ENCODE measurements around the gene ZFP69B. TPM values are rescaled to one million over a fixed set of nuclear protein-coding genes. Genes with fewer than 3 reads are reported as not detected.

ZFP69B gene
- total RNA-seq, 1 donor from 2014 or later, result 10.7 TPM

GRCh38 chr1:40423951-40424618 is 26.2 kb upstream of the ZFP69B start:
- peaks cover 5% of the 10 kb centered on the region for H3K36me3 Mint-ChIP-seq (ENCODE audit: unreplicated experiment)
- H3K4me3 Mint-ChIP-seq (ENCODE audit: unreplicated experiment), result no peak overlapping the region
- H3K4me1 Mint-ChIP-seq (ENCODE audit: low read depth, unreplicated experiment), result no peaks in the 10 kb centered on the region
- no peaks in the 10 kb centered on the region for H3K9me3 Mint-ChIP-seq (ENCODE audit: unreplicated experiment)
- TF ChIP-seq CTCF (IDR thresholded peaks at IDR 0.05; ENCODE audit: partially characterized antibody, unreplicated experiment), result no peak
- H3K27ac Mint-ChIP-seq (ENCODE audit: unreplicated experiment), result no peak overlapping the region
- H3K27me3 Mint-ChIP-seq (ENCODE audit: unreplicated experiment), result peaks cover 1% of the 10 kb centered on the region
- DNase-seq, result no peak

- no peaks in the 10 kb centered on the region for H3K9me3 Mint-ChIP-seq (ENCODE audit: unreplicated experiment)
- no peak overlapping the region for H3K4me3 Mint-ChIP-seq (ENCODE audit: unreplicated experiment)
- TF ChIP-seq CTCF (IDR thresholded peaks at IDR 0.05; ENCODE audit: partially characterized antibody, unreplicated experiment), result no peak
- H3K27ac Mint-ChIP-seq (ENCODE audit: unreplicated experiment), result no peak overlapping the region
- DNase-seq, result no peak
- peaks cover 5% of the 10 kb centered on the region for H3K36me3 Mint-ChIP-seq (ENCODE audit: unreplicated experiment)
- H3K4me1 Mint-ChIP-seq (ENCODE audit: low read depth, unreplicated experiment), result no peaks in the 10 kb centered on the region
- H3K27me3 Mint-ChIP-seq (ENCODE audit: unreplicated experiment), result peaks cover 1% of the 10 kb centered on the region
Observed at GRCh38 chr1:40425198-40425597, 25.1 kb upstream of the ZFP69B start.

- Mint-ChIP-seq H3K36me3 (ENCODE audit: unreplicated experiment) (no peaks in the 10 kb centered on the region), H3K27me3 (ENCODE audit: unreplicated experiment) (no peaks in the 10 kb centered on the region), H3K9me3 (ENCODE audit: unreplicated experiment) (peaks cover 4% of the 10 kb centered on the region), H3K4me3 (ENCODE audit: unreplicated experiment) (no peak overlapping the region), H3K27ac (ENCODE audit: unreplicated experiment) (no peak overlapping the region), H3K4me1 (ENCODE audit: low read depth, unreplicated experiment) (no peaks in the 10 kb centered on the region)
- DNase-seq, result no peak
- TF ChIP-seq CTCF (IDR thresholded peaks at IDR 0.05; ENCODE audit: partially characterized antibody, unreplicated experiment), result no peak
Observed at GRCh38 chr1:40431385-40431784, 18.9 kb upstream of the ZFP69B start.

- Mint-ChIP-seq H3K36me3 (ENCODE audit: unreplicated experiment) (no peaks in the 10 kb centered on the region), H3K27me3 (ENCODE audit: unreplicated experiment) (no peaks in the 10 kb centered on the region), H3K4me1 (ENCODE audit: low read depth, unreplicated experiment) (no peaks in the 10 kb centered on the region), H3K27ac (ENCODE audit: unreplicated experiment) (no peak overlapping the region), H3K4me3 (ENCODE audit: unreplicated experiment) (no peak overlapping the region), H3K9me3 (ENCODE audit: unreplicated experiment) (peaks cover 4% of the 10 kb centered on the region)
- no peak for TF ChIP-seq CTCF (IDR thresholded peaks at IDR 0.05; ENCODE audit: partially characterized antibody, unreplicated experiment)
- no peak for DNase-seq
Observed at GRCh38 chr1:40432644-40433390, 17.5 kb upstream of the ZFP69B start.

- Mint-ChIP-seq H3K4me1 (ENCODE audit: low read depth, unreplicated experiment) (no peaks in the 10 kb centered on the region), H3K27me3 (ENCODE audit: unreplicated experiment) (no peaks in the 10 kb centered on the region), H3K36me3 (ENCODE audit: unreplicated experiment) (no peaks in the 10 kb centered on the region), H3K4me3 (ENCODE audit: unreplicated experiment) (no peak overlapping the region), H3K9me3 (ENCODE audit: unreplicated experiment) (peaks cover 4% of the 10 kb centered on the region), H3K27ac (ENCODE audit: unreplicated experiment) (no peak overlapping the region)
- DNase-seq, result no peak
- TF ChIP-seq CTCF (IDR thresholded peaks at IDR 0.05; ENCODE audit: partially characterized antibody, unreplicated experiment), result no peak
Observed at GRCh38 chr1:40435471-40435870, 14.8 kb upstream of the ZFP69B start.

All from glutamatergic neuron (in vitro differentiated cells).